Liver (tissue), 3 donors: Measurements from ENCODE around the gene BSDC1.

Source experiments
- EGR1 ChIP-seq, 2 donors: IDR thresholded peaks; 2 replicates each; pipeline ENCODE4 v1.6.1; 2016 to 2018; ENCODE audit warnings: antibody characterized with exemption in 2 of 2, low read depth in 2 of 2
- HNF4G ChIP-seq: IDR thresholded peaks from 2 replicates; pipeline ENCODE4 v1.6.1; 2016; ENCODE audit warnings: antibody characterized with exemption
- RAD21 ChIP-seq, 2 donors: IDR thresholded peaks; 2 replicates each; pipeline ENCODE4 v1.6.1; 2016; ENCODE audit warnings: antibody characterized with exemption in 2 of 2, mild to moderate bottlenecking in 2 of 2
- SP1 ChIP-seq: IDR thresholded peaks from 2 replicates; pipeline ENCODE4 v1.6.1; 2018; ENCODE audit warnings: antibody characterized with exemption, mild to moderate bottlenecking
- TAF1 ChIP-seq: conservative IDR thresholded peaks from 2 replicates; pipeline ENCODE4 v1.6.1; 2016; ENCODE audit warnings: antibody characterized with exemption, mild to moderate bottlenecking
- TF ChIP-seq, protein P1 (sequence below): fragments of 150-350 bp; IDR thresholded peaks from 2 replicates; pipeline ENCODE4 v1.5.1; 2017; ENCODE audit warnings: improper control_type of control experiment, low read depth, low read length; ENCODE audit not compliant: missing input control
- TF ChIP-seq, protein P2 (sequence below): IDR thresholded peaks from 2 replicates; pipeline ENCODE4 v1.6.1; 2016; ENCODE audit warnings: antibody characterized with exemption
- TF ChIP-seq, protein P3 (sequence below): IDR thresholded peaks from 2 replicates; pipeline ENCODE4 v1.6.1; 2016; ENCODE audit warnings: antibody characterized with exemption, mild to moderate bottlenecking
- TF ChIP-seq, protein P4 (sequence below): IDR thresholded peaks from 2 replicates; pipeline ENCODE4 v1.6.1; 2016; ENCODE audit warnings: antibody characterized with exemption
- donor health status: healthy.
- donor health status: healthy.

DNA sequence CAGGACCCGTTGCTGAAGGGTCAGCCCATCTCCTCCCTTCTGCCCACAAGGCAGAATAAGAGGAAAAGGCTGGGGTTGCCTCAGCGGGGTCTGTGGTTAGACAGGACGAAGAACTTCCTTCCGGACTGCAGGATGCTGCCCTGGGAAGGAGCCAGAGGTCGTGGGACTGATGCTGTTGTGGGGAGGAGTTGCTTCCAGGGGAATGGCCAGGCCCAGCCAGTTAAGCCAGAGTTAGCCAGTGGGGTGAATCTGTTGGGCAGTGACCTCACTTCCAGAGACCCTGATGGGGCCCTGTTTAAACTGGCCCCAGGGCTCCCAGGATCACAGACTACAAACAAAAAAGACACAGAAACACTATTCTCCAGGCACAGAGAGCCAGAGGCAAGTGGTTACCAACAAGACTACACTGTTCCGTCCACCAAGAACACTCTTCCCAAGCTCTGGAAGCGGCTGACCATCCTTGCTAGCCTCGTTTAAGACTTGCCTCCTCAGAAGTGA is 45.0 kb downstream of the BSDC1 start:
- TF ChIP-seq, protein P1, sequence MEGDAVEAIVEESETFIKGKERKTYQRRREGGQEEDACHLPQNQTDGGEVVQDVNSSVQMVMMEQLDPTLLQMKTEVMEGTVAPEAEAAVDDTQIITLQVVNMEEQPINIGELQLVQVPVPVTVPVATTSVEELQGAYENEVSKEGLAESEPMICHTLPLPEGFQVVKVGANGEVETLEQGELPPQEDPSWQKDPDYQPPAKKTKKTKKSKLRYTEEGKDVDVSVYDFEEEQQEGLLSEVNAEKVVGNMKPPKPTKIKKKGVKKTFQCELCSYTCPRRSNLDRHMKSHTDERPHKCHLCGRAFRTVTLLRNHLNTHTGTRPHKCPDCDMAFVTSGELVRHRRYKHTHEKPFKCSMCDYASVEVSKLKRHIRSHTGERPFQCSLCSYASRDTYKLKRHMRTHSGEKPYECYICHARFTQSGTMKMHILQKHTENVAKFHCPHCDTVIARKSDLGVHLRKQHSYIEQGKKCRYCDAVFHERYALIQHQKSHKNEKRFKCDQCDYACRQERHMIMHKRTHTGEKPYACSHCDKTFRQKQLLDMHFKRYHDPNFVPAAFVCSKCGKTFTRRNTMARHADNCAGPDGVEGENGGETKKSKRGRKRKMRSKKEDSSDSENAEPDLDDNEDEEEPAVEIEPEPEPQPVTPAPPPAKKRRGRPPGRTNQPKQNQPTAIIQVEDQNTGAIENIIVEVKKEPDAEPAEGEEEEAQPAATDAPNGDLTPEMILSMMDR: no peak
- TF ChIP-seq TAF1 (no peak), HNF4G (no peak), RAD21 (IDR thresholded peaks at IDR 0.05) (peak in 1 of 2 donors; percentile 11), SP1 (peak; percentile 51), EGR1 (IDR thresholded peaks at IDR 0.05; ENCODE audit: low read depth in 2 of 2) (no peak)
- TF ChIP-seq, protein P2, sequence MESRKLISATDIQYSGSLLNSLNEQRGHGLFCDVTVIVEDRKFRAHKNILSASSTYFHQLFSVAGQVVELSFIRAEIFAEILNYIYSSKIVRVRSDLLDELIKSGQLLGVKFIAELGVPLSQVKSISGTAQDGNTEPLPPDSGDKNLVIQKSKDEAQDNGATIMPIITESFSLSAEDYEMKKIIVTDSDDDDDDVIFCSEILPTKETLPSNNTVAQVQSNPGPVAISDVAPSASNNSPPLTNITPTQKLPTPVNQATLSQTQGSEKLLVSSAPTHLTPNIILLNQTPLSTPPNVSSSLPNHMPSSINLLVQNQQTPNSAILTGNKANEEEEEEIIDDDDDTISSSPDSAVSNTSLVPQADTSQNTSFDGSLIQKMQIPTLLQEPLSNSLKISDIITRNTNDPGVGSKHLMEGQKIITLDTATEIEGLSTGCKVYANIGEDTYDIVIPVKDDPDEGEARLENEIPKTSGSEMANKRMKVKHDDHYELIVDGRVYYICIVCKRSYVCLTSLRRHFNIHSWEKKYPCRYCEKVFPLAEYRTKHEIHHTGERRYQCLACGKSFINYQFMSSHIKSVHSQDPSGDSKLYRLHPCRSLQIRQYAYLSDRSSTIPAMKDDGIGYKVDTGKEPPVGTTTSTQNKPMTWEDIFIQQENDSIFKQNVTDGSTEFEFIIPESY: no peak
- TF ChIP-seq, protein P3, sequence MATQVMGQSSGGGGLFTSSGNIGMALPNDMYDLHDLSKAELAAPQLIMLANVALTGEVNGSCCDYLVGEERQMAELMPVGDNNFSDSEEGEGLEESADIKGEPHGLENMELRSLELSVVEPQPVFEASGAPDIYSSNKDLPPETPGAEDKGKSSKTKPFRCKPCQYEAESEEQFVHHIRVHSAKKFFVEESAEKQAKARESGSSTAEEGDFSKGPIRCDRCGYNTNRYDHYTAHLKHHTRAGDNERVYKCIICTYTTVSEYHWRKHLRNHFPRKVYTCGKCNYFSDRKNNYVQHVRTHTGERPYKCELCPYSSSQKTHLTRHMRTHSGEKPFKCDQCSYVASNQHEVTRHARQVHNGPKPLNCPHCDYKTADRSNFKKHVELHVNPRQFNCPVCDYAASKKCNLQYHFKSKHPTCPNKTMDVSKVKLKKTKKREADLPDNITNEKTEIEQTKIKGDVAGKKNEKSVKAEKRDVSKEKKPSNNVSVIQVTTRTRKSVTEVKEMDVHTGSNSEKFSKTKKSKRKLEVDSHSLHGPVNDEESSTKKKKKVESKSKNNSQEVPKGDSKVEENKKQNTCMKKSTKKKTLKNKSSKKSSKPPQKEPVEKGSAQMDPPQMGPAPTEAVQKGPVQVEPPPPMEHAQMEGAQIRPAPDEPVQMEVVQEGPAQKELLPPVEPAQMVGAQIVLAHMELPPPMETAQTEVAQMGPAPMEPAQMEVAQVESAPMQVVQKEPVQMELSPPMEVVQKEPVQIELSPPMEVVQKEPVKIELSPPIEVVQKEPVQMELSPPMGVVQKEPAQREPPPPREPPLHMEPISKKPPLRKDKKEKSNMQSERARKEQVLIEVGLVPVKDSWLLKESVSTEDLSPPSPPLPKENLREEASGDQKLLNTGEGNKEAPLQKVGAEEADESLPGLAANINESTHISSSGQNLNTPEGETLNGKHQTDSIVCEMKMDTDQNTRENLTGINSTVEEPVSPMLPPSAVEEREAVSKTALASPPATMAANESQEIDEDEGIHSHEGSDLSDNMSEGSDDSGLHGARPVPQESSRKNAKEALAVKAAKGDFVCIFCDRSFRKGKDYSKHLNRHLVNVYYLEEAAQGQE: no peak
- TF ChIP-seq, protein P4, sequence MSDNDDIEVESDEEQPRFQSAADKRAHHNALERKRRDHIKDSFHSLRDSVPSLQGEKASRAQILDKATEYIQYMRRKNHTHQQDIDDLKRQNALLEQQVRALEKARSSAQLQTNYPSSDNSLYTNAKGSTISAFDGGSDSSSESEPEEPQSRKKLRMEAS: no peak
